GM21360 (cell line): ENCODE results near the gene ARHGEF4.

Source experiments
- ATAC-seq: cut with Tn5 transposase; IDR thresholded peaks from one replicate; pipeline ENCODE4 v1.9.1; 2021; ENCODE audit warnings: mild to moderate bottlenecking, moderate library complexity; ENCODE audit not compliant: unreplicated experiment

ARHGEF4 gene

GRCh38 chr2:130832296-130832940 is 4.3 kb upstream of the ARHGEF4 start:
- no peak for ATAC-seq

GRCh38 chr2:130834091-130834930 is 2.4 kb upstream of the ARHGEF4 start:
- ATAC-seq = no peak

DNA sequence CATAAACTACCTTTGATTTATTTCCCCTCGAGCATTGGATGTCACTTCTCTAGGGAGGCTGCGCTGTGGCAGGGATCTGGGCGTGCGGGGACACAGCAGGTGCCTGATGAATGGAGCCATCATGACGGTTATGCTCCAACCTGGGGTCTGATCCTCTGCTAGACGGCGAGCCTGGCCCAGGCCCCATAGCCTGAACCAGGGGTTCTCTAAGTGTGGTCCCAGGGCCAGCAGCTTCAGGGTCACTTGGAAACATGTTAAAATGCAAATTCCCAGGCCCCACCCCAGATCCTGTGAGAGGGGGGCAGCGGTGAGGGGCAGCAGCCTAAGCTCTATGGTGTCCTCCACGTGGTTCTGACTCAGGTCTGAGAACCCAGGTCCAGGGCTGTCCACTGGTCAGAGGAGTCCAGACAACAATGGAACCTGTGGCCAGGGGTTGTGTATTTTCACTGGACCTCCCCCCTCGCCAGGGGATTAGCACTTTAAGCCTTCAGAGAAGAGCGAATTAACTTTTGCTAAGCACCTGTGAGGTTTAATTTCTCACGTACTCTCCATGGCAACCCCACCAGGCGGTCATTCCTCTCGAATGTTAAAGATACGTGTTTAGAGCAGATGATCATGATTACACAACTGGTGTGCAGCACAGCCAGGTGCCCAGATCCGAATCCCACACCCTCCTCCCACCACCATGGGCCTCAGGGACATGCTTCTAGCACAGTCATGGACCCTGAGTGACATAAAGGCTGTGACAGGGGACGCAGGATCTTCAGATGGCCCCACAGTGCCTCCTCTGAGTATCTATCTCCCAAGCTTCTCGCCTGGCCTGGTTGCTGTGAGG is 1.6 kb upstream of the ARHGEF4 start:
- no peak for ATAC-seq

DNA sequence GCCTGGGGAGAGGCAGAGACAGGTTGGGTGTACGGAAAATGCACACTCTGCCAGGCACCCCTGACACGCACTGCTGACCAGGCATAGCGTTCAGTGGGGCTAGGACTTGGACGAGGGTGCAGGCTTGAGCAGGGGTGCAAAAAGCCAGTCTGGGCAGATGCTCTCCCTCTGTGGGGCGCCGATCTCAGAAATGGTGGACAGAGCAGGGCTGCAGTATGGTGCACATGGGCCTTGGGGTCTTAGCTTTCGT is 1.0 kb upstream of the ARHGEF4 start:
- no peak for ATAC-seq

- ATAC-seq = no peak
Observed at GRCh38 chr2:130837175-130837810, 579 bp downstream of the ARHGEF4 start.

DNA sequence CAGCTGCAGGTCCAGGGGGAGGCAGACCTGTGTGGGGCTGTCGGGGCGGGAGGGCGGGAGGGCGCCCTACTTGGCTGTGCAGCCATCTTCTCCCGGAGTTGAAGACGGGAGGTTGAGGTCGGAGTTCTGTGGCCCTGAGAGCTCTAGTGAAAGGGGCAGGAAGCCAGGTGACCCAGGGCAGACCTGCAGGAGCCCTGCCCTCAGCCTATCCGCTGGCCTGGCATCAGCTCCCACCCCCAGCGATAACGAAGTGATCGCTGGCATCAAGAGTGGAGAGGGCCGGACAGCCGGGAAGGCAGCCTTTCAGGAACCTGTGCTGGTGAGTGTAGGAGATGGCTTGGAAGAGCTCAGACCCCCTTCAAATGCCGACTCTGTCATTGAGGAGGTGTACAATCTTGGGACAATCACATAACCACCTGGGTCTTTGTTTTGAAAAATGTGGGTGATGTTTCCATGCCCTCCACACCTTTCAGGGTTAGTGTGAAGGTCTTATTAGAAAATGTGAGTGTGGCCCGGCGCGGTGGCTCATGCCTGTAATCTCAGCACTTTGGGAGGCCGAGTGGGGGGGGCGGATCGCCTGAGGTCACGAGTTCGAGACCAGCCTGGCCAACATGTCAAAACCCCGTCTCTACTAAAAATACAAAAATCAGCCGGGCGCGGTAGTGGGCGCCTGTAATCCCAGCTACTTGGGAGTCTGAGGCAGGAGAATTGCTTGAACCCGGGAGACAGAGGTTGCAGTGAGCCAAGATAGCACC is 1.3 kb downstream of the ARHGEF4 start:
- ATAC-seq = no peak

DNA sequence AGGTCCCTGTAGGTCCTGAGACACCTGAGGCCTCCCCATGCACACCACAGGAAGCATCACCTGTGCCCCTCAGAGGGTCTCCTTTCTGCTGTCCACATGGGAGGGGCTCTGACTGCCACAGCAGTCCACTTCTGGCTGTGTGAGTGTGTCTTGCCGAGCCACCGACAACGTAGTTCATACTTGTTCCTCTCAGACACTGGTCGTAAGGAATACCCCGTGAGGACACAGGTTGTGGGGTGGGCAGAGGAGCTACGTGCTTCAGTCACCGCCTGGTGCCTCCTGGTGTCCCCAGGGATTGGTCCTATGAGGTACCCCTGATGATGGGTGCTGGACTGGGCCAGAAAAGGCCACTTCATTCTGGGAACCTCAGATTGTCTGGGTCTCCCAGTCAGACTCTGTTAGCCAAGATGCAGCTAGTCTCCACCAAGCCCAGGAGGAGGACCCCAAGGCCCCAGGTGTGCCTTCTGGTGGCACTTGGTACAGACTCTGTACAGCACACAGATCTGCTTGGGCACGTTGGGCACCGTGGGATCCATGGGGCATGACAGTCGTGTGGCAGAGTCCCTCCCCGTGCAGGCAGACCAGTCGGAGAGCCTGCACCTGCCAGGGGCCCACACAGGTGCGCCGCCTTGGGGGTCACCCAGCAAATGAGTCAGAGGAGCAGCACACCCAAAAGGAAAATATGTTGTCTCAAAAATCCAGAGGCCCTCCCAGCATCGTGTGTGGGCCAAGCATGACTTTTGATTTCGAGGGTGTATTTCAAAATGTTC is 2.5 kb downstream of the ARHGEF4 start:
- no peak for ATAC-seq

- no peak for ATAC-seq
Observed at GRCh38 chr2:130840506-130840905, 3.8 kb downstream of the ARHGEF4 start.

DNA sequence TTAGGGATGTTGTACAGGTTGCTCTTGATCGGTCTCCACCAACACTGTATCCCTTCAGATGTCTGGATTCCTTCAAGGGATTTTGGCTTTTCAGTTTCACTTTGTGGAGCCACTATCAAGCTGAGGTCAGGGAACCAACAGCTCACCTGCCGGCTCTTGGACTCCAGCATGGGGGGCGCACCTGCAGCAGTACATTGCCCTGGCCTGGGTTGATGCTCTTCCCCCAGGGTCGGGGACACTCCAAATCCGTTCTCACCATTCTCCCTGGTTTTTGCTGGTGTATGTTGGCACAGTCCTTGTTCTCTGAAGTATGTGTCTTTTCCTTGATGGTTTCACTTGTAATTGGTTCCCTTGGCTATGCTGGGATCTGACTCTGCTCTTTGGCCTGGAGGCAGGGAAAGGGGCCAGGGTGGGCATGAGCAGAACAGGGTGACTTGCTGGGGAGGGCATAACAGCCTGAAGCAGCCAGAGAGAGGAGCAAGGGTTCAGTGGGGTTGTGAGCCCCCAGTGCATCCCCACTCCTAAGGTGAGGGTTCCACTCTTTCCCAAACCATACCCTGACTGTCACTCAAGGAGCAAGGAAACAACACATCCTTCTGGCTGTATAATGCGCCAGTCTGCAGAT is 5.1 kb downstream of the ARHGEF4 start:
- no peak for ATAC-seq

DNA sequence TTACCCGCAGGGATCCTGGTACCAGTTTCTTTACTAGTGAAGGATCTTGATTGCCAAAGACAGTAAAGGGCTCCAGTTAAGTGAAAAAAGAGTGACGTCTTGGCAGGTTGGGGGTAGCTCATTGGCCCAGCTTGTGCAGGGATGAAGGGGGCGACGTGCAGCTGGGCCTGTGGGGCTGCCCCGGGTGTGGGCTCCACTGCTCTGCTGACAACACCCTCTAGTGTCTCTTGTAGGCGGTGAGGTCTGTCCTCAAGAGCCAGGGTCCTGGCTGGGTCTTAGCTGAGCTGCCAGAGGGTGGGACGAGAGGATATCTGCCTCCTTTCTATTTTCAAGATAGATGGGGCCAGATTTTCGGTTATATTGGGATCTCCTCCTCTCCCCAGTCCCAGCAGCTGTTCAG is 6.1 kb downstream of the ARHGEF4 start:
- no peak for ATAC-seq

- no peak for ATAC-seq
Observed at GRCh38 chr2:130843321-130843985, 6.7 kb downstream of the ARHGEF4 start.

- ATAC-seq = no peak
Observed at GRCh38 chr2:130844161-130844560, 7.4 kb downstream of the ARHGEF4 start.

- ATAC-seq = no peak
Observed at GRCh38 chr2:130845505-130846085, 8.9 kb downstream of the ARHGEF4 start.

DNA sequence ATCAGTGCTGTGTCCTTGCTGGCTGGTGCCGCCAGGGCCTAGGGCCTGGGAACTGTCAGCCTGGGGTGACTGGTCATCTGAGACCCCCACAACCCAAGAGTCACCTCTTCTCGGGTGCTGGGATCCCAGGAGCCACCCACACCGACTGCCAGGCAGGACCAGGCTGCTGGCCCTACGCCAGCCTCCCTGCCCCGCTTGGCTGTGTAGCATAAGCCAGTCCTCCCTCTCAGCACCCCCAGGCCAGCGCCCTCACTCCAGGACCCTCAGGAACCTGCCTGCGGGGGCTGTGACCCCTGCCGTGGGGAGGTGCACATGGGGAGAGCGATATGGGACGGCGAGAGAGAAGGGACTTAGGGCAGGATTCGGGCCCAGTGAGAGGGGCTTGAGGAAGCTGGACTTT is 9.5 kb downstream of the ARHGEF4 start:
- no peak for ATAC-seq

DNA sequence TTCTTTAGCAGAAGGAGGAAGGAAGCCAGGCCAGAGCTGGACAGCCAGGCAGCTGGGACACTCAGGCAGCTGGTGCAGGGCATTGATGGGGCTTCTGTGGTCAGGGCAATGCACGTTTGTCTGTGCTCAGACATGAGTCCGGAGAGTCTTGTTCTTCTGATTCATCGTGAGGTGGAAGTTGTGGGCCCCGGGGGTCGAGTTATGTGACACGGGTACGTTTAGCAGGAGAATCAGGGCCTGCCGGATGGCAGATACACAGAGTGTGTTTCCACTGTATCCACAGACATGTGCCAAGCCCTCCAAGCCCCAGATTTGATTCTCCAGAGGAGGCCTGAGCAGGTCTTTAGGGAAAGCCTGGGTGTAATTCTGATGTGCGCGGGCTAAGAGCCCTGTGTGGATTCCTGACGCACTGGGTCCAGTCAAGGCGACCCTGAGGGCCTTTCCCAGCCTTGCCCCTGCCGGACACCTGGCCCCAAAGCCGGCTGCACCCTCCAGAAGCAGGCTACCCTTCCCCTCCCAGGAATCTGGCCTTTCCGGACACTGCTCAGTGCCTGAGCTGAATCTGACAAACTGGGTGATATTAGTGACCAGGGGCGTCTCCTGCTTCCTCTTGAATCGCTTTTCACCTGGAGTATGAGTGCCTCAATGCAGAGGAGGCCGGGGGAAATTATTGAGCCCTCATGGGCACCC is 10.1 kb downstream of the ARHGEF4 start:
- ATAC-seq = no peak

GRCh38 chr2:130847776-130848525 is 11.2 kb downstream of the ARHGEF4 start:
- ATAC-seq = no peak

GRCh38 chr2:130848526-130849210 is 12.0 kb downstream of the ARHGEF4 start:
- no peak for ATAC-seq
